NCI-H128 (cell line): Measurements from ENCODE around the gene ERC2.

Source experiments
- DNase-seq: peaks from one replicate; lab custom pipeline; 2025; ENCODE audit not compliant: unreplicated experiment; lab: John Stamatoyannopoulos, UW

Gene ERC2

GRCh38 chr3:55574671-55575070, 893.6 kb downstream of the ERC2 start:
- no peak for DNase-seq

GRCh38 chr3:55572816-55573215, 895.5 kb downstream of the ERC2 start:
- no peak for DNase-seq

- no peak for DNase-seq
These were observed 896.4 kb downstream of the ERC2 start for GRCh38 chr3:55571913-55572312.

- DNase-seq = no peak
These were observed 897.0 kb downstream of the ERC2 start for GRCh38 chr3:55571216-55571813.

- no peak for DNase-seq
These were observed 898.0 kb downstream of the ERC2 start for GRCh38 chr3:55570271-55570711.

- DNase-seq = no peak
These were observed 899.2 kb downstream of the ERC2 start for GRCh38 chr3:55569033-55569599.

GRCh38 chr3:55567615-55568014, 900.7 kb downstream of the ERC2 start:
- no peak for DNase-seq

- no peak for DNase-seq
These were observed 901.1 kb downstream of the ERC2 start for GRCh38 chr3:55567121-55567520.

- DNase-seq = no peak
These were observed 902.7 kb downstream of the ERC2 start for GRCh38 chr3:55565521-55565920.

- DNase-seq = no peak
These were observed 903.5 kb downstream of the ERC2 start for GRCh38 chr3:55564726-55565125.

GRCh38 chr3:55562700-55563099, 905.6 kb downstream of the ERC2 start:
- no peak for DNase-seq

- no peak for DNase-seq
These were observed 908.5 kb downstream of the ERC2 start for GRCh38 chr3:55559500-55560423.

- DNase-seq = no peak
These were observed 910.0 kb downstream of the ERC2 start for GRCh38 chr3:55558316-55558715.

- no peak for DNase-seq
These were observed 910.7 kb downstream of the ERC2 start for GRCh38 chr3:55557549-55557948.

GRCh38 chr3:55556619-55557537, 911.4 kb downstream of the ERC2 start:
- DNase-seq = no peak

GRCh38 chr3:55555873-55556618, 912.2 kb downstream of the ERC2 start:
- no peak for DNase-seq

- DNase-seq = no peak
These were observed 913.4 kb downstream of the ERC2 start for GRCh38 chr3:55554634-55555425.

GRCh38 chr3:55551644-55552043, 916.6 kb downstream of the ERC2 start:
- DNase-seq = no peak

- DNase-seq = no peak
These were observed 919.1 kb downstream of the ERC2 start for GRCh38 chr3:55549177-55549576.
